Aorta (tissue), 5 donors: ENCODE results near the gene FCGR2B. TPM values are rescaled to one million over a fixed set of nuclear protein-coding genes. Genes with fewer than 3 reads are reported as not detected.
A peak's percentile ranks its signal among the peaks of the same experiment; 100 is the strongest.

Source experiments
- ATAC-seq: fragments of 200-7000 bp; cut with Tn5 transposase; one replicate; pipeline ENCODE4 v1.9.1; 2022; ENCODE audit warnings: moderate library complexity; ENCODE audit not compliant: low FRiP score
- DNase-seq, 2 donors: peaks; one replicate each; pipeline ENCODE4 v3.0.0-alpha.2; 2020
- H3K27ac ChIP-seq, 2 donors: one replicate each; pipeline ENCODE4 v1.5.1; 2013; ENCODE audit warnings: low read length in 2 of 2, mild to moderate bottlenecking in 2 of 2, moderate library complexity in 2 of 2, control low read depth in 1 of 2, inconsistent platforms in 1 of 2, low read depth in 1 of 2
- H3K27me3 ChIP-seq, 2 donors: one replicate each; pipeline ENCODE4 v1.6.1; 2013; ENCODE audit warnings: control low read depth in 1 of 2, low read length in 1 of 2, mild to moderate bottlenecking in 1 of 2, moderate library complexity in 1 of 2; ENCODE audit not compliant: insufficient read depth in 2 of 2, control insufficient read depth in 1 of 2
- H3K36me3 ChIP-seq, 2 donors: one replicate each; pipeline ENCODE4 v1.6.1; 2013; ENCODE audit warnings: control low read depth in 1 of 2, low read length in 1 of 2, mild to moderate bottlenecking in 1 of 2; ENCODE audit not compliant: insufficient read depth in 2 of 2, control insufficient read depth in 1 of 2
- H3K4me1 ChIP-seq, 2 donors: one replicate each; pipeline ENCODE4 v1.6.1; 2013; ENCODE audit warnings: low read length in 2 of 2, control low read depth in 1 of 2, mild to moderate bottlenecking in 1 of 2, moderate library complexity in 1 of 2; ENCODE audit not compliant: insufficient read depth in 2 of 2, control insufficient read depth in 1 of 2
- H3K4me3 ChIP-seq, 2 donors: one replicate each; pipeline ENCODE4 v1.5.1; 2013; ENCODE audit warnings: low read length in 2 of 2, control low read depth in 1 of 2, mild to moderate bottlenecking in 1 of 2
- H3K9me3 ChIP-seq: one replicate; pipeline ENCODE4 v1.6.1; 2013; ENCODE audit warnings: mild to moderate bottlenecking, low read length; ENCODE audit not compliant: control insufficient read depth
- WGBS, 2 donors: extraction: QIAGEN DNeasy Blood & Tissue Kit; methylation state at CpG; one replicate each; pipeline ENCODE4 v1.1.7; 2013; 5-methylcytosine and 5-hydroxymethylcytosine counted together
- intact Hi-C, 2 donors: fragments of 100-400 bp; cut with DNase I; formaldehyde crosslinking; loops; one replicate each; pipeline versions ENCODE4 v1.14.2 to v1.15.0; 2022
- polyA plus RNA-seq, 2 donors: library from polyadenylated mRNA; stranded (reverse); fragments of 200-250 nt; gene quantifications; one replicate each; pipeline ENCODE4 v1.2.3, GENCODE V29; 2013
- total RNA-seq, 2 donors: library from RNA; stranded (reverse); fragmentation: NEBNext Ultra II Directional; extraction: Animal tissue kit (Norgen Biotek cat#: 25700); gene quantifications; one replicate each; pipeline ENCODE4 v1.2.1, GENCODE V29; 2021
- donor health status: healthy with polysubstance abuse.
- donor health status: Bipolar disorder and iron deficiency.
- donor health status: DM: no; HTN: no; CAD: no.
- donor health status: DM: no; HTN: no; CAD: no.
- donor health status: DM: yes; HTN: yes; CAD: no.

FCGR2B gene
- total and polyA plus RNA-seq, 4 donors, result 3.2 to 68.6 (median 11.1) TPM

GRCh38 chr1:161706482-161707347 is 43.8 kb downstream of the FCGR2B start, which contains the start of gene FCRLA:
TSS of gene FCRLA (plus strand) at chr1:161707229. CDS start at chr1:161707265, 36 bp downstream.
- Histone ChIP-seq H3K36me3 (no peaks in the 10 kb centered on the region), H3K27ac (peak within 1 kb of the TSS; percentile 68 to 98), H3K4me1 (peaks cover 0 to 4% of the 10 kb centered on the region in 2 donors), H3K9me3 (no peaks in the 10 kb centered on the region), H3K4me3 (no peak within 1 kb of the TSS), H3K27me3 (no peaks in the 10 kb centered on the region)
- 23 to 27% methylated on average over 4 of the region's 4 CpGs for WGBS, 2 donors
- ATAC-seq (peak; percentile 85), DNase-seq (no peak)
- intact Hi-C loops, result no loop called here

- DNase-seq (no peak), ATAC-seq (no peak)
- no peaks in the 10 kb centered on the region for H3K27me3 ChIP-seq
- WGBS, 2 donors, result 94 to 95% methylated on average over 2 of the region's 2 CpGs
- no peak overlapping the region for H3K4me3 ChIP-seq
- H3K9me3 ChIP-seq, result no peaks in the 10 kb centered on the region
- H3K4me1 ChIP-seq, result peaks cover 0 to 4% of the 10 kb centered on the region in 2 donors
- no peak overlapping the region for H3K27ac ChIP-seq
- H3K36me3 ChIP-seq, result no peaks in the 10 kb centered on the region
- intact Hi-C loops, result no loop called here
Measured at GRCh38 chr1:161707503-161707902, 44.6 kb downstream of the FCGR2B start.

GRCh38 chr1:161709373-161709772 is 46.4 kb downstream of the FCGR2B start:
- no peak for ATAC-seq
- H3K4me1 ChIP-seq, result peaks cover 0 to 4% of the 10 kb centered on the region in 2 donors
- 76 to 82% methylated on average over 4 of the region's 4 CpGs for WGBS, 2 donors
- no peak for DNase-seq
- H3K27ac ChIP-seq, result no peak overlapping the region
- intact Hi-C loops, result no loop called here
- H3K4me3 ChIP-seq, result no peak overlapping the region
- no peaks in the 10 kb centered on the region for H3K9me3 ChIP-seq
- H3K27me3 ChIP-seq, result no peaks in the 10 kb centered on the region
- no peaks in the 10 kb centered on the region for H3K36me3 ChIP-seq

GRCh38 chr1:161710560-161710959 is 47.6 kb downstream of the FCGR2B start:
- Histone ChIP-seq H3K27me3 (no peaks in the 10 kb centered on the region), H3K4me1 (peaks cover 0 to 4% of the 10 kb centered on the region in 2 donors), H3K4me3 (no peak overlapping the region), H3K36me3 (no peaks in the 10 kb centered on the region), H3K27ac (no peak overlapping the region), H3K9me3 (no peaks in the 10 kb centered on the region)
- WGBS, 2 donors, result 83 to 89% methylated on average over 4 of the region's 4 CpGs
- intact Hi-C loops, result no loop called here
- ATAC-seq (no peak), DNase-seq (no peak)

- intact Hi-C loops, result no loop called here
- Histone ChIP-seq H3K4me1 (no peaks in the 10 kb centered on the region), H3K27me3 (no peaks in the 10 kb centered on the region), H3K27ac (no peak overlapping the region), H3K36me3 (no peaks in the 10 kb centered on the region), H3K4me3 (no peak overlapping the region), H3K9me3 (no peaks in the 10 kb centered on the region)
- 80 to 83% methylated on average over 8 of the region's 8 CpGs for WGBS, 2 donors
- DNase-seq (no peak), ATAC-seq (no peak)
Measured at GRCh38 chr1:161718559-161719324, 55.8 kb downstream of the FCGR2B start.

- intact Hi-C loops, result no loop called here
- no peaks in the 10 kb centered on the region for H3K36me3 ChIP-seq
- H3K4me3 ChIP-seq, result no peak overlapping the region
- H3K27ac ChIP-seq, result no peak overlapping the region
- DNase-seq (no peak), ATAC-seq (no peak)
- H3K4me1 ChIP-seq, result no peaks in the 10 kb centered on the region
- no peaks in the 10 kb centered on the region for H3K9me3 ChIP-seq
- no peaks in the 10 kb centered on the region for H3K27me3 ChIP-seq
- WGBS, 2 donors, result 97 to 100% methylated on average over 1 of the region's 1 CpG
Measured at GRCh38 chr1:161719325-161719611, 56.3 kb downstream of the FCGR2B start.

GRCh38 chr1:161720422-161720821 is 57.5 kb downstream of the FCGR2B start:
- Histone ChIP-seq H3K27ac (no peak overlapping the region), H3K4me3 (no peak overlapping the region), H3K9me3 (no peaks in the 10 kb centered on the region), H3K36me3 (no peaks in the 10 kb centered on the region), H3K27me3 (no peaks in the 10 kb centered on the region), H3K4me1 (no peaks in the 10 kb centered on the region)
- 86 to 88% methylated on average over 1 of the region's 1 CpG for WGBS, 2 donors
- intact Hi-C loops, result no loop called here
- ATAC-seq (no peak), DNase-seq (no peak)

- Histone ChIP-seq H3K4me1 (no peaks in the 10 kb centered on the region), H3K27ac (no peak within 1 kb of the TSS), H3K27me3 (no peaks in the 10 kb centered on the region), H3K4me3 (no peak within 1 kb of the TSS), H3K36me3 (no peaks in the 10 kb centered on the region), H3K9me3 (no peaks in the 10 kb centered on the region)
- DNase-seq (no peak), ATAC-seq (no peak)
- intact Hi-C loops, result no loop called here
- 33 to 55% methylated on average over 4 of the region's 4 CpGs for WGBS, 2 donors
Measured at GRCh38 chr1:161720956-161721737, 58.2 kb downstream of the FCGR2B start, which contains the start of gene FCRLB. TSS of gene FCRLB (plus strand) at chr1:161721544. CDS start at chr1:161722673, 1,129 bp downstream.
